ENCODE measurements around the gene PTPRD.

DNA sequence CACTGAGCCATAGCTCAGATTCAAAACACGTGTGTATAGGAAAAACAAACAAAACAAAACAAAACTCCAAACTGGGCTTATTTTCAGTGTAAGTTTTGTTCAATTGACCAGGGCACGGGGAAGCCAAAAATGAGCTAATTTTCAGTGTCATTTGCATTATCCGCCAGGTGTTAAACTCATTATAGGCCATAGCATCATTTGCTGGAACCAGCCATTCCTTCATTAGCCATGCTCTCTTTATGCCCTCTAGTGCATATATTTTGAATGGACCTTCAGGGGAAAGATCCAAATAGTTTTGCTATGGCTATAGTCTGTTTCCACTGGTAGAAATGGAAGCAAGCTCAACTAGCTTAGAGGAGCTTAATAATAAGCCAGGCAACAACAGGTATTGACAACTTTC, 1608.0 kb downstream of the PTPRD start:
- TF ChIP-seq CTCF (IDR thresholded peaks at IDR 0.05): no peak
- no peak for TF ChIP-seq POLR2AphosphoS5 (IDR thresholded peaks at IDR 0.05; ENCODE audit: low read depth, low read length)
- no peak for TF ChIP-seq TCF7L2 (IDR thresholded peaks at IDR 0.05; ENCODE audit: low read depth, low read length)
- TF ChIP-seq, protein P1, sequence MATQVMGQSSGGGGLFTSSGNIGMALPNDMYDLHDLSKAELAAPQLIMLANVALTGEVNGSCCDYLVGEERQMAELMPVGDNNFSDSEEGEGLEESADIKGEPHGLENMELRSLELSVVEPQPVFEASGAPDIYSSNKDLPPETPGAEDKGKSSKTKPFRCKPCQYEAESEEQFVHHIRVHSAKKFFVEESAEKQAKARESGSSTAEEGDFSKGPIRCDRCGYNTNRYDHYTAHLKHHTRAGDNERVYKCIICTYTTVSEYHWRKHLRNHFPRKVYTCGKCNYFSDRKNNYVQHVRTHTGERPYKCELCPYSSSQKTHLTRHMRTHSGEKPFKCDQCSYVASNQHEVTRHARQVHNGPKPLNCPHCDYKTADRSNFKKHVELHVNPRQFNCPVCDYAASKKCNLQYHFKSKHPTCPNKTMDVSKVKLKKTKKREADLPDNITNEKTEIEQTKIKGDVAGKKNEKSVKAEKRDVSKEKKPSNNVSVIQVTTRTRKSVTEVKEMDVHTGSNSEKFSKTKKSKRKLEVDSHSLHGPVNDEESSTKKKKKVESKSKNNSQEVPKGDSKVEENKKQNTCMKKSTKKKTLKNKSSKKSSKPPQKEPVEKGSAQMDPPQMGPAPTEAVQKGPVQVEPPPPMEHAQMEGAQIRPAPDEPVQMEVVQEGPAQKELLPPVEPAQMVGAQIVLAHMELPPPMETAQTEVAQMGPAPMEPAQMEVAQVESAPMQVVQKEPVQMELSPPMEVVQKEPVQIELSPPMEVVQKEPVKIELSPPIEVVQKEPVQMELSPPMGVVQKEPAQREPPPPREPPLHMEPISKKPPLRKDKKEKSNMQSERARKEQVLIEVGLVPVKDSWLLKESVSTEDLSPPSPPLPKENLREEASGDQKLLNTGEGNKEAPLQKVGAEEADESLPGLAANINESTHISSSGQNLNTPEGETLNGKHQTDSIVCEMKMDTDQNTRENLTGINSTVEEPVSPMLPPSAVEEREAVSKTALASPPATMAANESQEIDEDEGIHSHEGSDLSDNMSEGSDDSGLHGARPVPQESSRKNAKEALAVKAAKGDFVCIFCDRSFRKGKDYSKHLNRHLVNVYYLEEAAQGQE (IDR thresholded peaks at IDR 0.05; ENCODE audit: insufficient read depth in 1 of 2, low read depth in 2 of 2, low read length in 1 of 2): no peak
